Lower leg skin (tissue), 4 donors: Measurements from ENCODE around the gene ADCY2. TPM values are rescaled to one million over a fixed set of nuclear protein-coding genes. Genes with fewer than 3 reads are reported as not detected.

Experiments
- DNase-seq, 2 donors: peaks; one replicate each; pipeline ENCODE4 v3.0.0-alpha.2; 2019; ENCODE audit warnings: low spot score in 2 of 2
- H3K4me3 ChIP-seq: fragments of 200-600 bp; sonication (generic); 2 replicates; pipeline ENCODE4 v1.5.1; 2017; ENCODE audit warnings: mild to moderate bottlenecking, low read depth; ENCODE audit not compliant: poor library complexity, severe bottlenecking
- CTCF ChIP-seq, 3 donors: fragments of 450-650 bp; IDR thresholded peaks; one replicate each; pipeline ENCODE4 v1.5.1; 2016; ENCODE audit warnings: antibody characterized with exemption in 3 of 3, mild to moderate bottlenecking in 3 of 3, moderate library complexity in 2 of 3
- POLR2A ChIP-seq, 2 donors: fragments of 450-650 bp; IDR thresholded peaks; one replicate each; pipeline ENCODE4 v1.6.1; 2016 to 2017; ENCODE audit warnings: antibody characterized with exemption in 2 of 2, mild to moderate bottlenecking in 1 of 2, moderate library complexity in 1 of 2
- WGBS, 2 donors: methylation state at CpG; one replicate each; pipeline ENCODE4 v1.1.5; 2018; 5-methylcytosine and 5-hydroxymethylcytosine counted together
- intact Hi-C: fragments of 100-400 bp; cut with DNase I; formaldehyde crosslinking; loops from one replicate; pipeline ENCODE4 v1.15.0; 2023; ENCODE audit warnings: low total_unique reads
- total RNA-seq, 4 donors: library from RNA; depleted of rRNA; stranded (reverse); fragments of >200 nt; gene quantifications; one replicate each; pipeline ENCODE4 v1.1.0, GENCODE V29; 2016

Gene ADCY2
- total RNA-seq, 4 donors from 2014 or later: 7.3 to 11.5 (median 8.2) TPM

GRCh38 chr5:7794823-7795222 is 398.9 kb downstream of the ADCY2 start:
- TF ChIP-seq CTCF (IDR thresholded peaks at IDR 0.05): no peak
- TF ChIP-seq POLR2A (IDR thresholded peaks at IDR 0.05): no peak
- intact Hi-C loops: no loop called here
- 80 to 93% methylated on average over 1 of the region's 1 CpG for WGBS, 2 donors
- DNase-seq: no peak
- H3K4me3 ChIP-seq: no peak overlapping the region

- intact Hi-C loops: no loop called here
- H3K4me3 ChIP-seq: no peak overlapping the region
- DNase-seq: no peak
- 54 to 84% methylated on average over 3 of the region's 3 CpGs for WGBS, 2 donors
- TF ChIP-seq POLR2A (IDR thresholded peaks at IDR 0.05): no peak
- no peak for TF ChIP-seq CTCF (IDR thresholded peaks at IDR 0.05)
These were observed 399.4 kb downstream of the ADCY2 start for GRCh38 chr5:7795306-7795705.

GRCh38 chr5:7801891-7802614 is 406.1 kb downstream of the ADCY2 start:
- TF ChIP-seq CTCF (IDR thresholded peaks at IDR 0.05) (no peak), POLR2A (IDR thresholded peaks at IDR 0.05) (no peak)
- intact Hi-C loops: no loop called here
- DNase-seq: peak in 1 of 2 donors; percentile 74
- H3K4me3 ChIP-seq: no peak overlapping the region
- 36 to 46% methylated on average over 14 of the region's 14 CpGs for WGBS, 2 donors

GRCh38 chr5:7802855-7803254 is 406.9 kb downstream of the ADCY2 start:
- no peak for TF ChIP-seq POLR2A (IDR thresholded peaks at IDR 0.05)
- no peak for TF ChIP-seq CTCF (IDR thresholded peaks at IDR 0.05)

GRCh38 chr5:7803937-7804336 is 408.0 kb downstream of the ADCY2 start:
- H3K4me3 ChIP-seq: no peak overlapping the region
- WGBS, 2 donors: 61 to 91% methylated on average over 2 of the region's 2 CpGs
- TF ChIP-seq CTCF (IDR thresholded peaks at IDR 0.05) (no peak), POLR2A (IDR thresholded peaks at IDR 0.05) (no peak)
- intact Hi-C loops: no loop called here
- DNase-seq: no peak

More at GRCh38 chr5:7802855-7803254, 406.9 kb downstream of the ADCY2 start:
- WGBS, 2 donors: 53% methylated on average over 6 of the region's 6 CpGs
- intact Hi-C loops: no loop called here
- H3K4me3 ChIP-seq: no peak overlapping the region
- DNase-seq: peak in 1 of 2 donors; percentile 50

- intact Hi-C loops: no loop called here
- 90 to 96% methylated on average over 2 of the region's 2 CpGs for WGBS, 2 donors
These were observed 409.4 kb downstream of the ADCY2 start for GRCh38 chr5:7805379-7805778.

More at GRCh38 chr5:7805379-7805778, 409.4 kb downstream of the ADCY2 start:
- DNase-seq: no peak
- H3K4me3 ChIP-seq: no peak overlapping the region
- TF ChIP-seq CTCF (IDR thresholded peaks at IDR 0.05): no peak
- TF ChIP-seq POLR2A (IDR thresholded peaks at IDR 0.05): no peak
